Spleen (tissue), 11 donors: ENCODE measurements around the gene PPDPF. TPM values are rescaled to one million over a fixed set of nuclear protein-coding genes. Genes with fewer than 3 reads are reported as not detected.

Experiments used
- DNase-seq: peaks from one replicate; pipeline ENCODE4 v3.0.0-alpha.2; 2020
- H3K27ac ChIP-seq, 8 donors: fragments of 200-600 bp; sonication (generic) in 7 of 8; 1 replicate in 4 of 8; 2 replicates in 4 of 8; pipeline versions ENCODE4 v1.5.0 to v1.8.0; 2016 to 2021; ENCODE audit warnings: inconsistent platforms in 4 of 8, mild to moderate bottlenecking in 4 of 8, moderate library complexity in 1 of 8
- H3K27me3 ChIP-seq, 7 donors: fragments of 200-600 bp; sonication (generic) in 6 of 7; replicated peaks in 1 of 7; 1 replicate in 4 of 7; 2 replicates in 3 of 7; pipeline versions ENCODE4 v1.5.0 to v1.8.0; 2016 to 2021; ENCODE audit warnings: inconsistent platforms in 3 of 7, mild to moderate bottlenecking in 1 of 7
- H3K36me3 ChIP-seq, 6 donors: fragments of 200-600 bp; sonication (generic) in 5 of 6; 1 replicate in 4 of 6; 2 replicates in 2 of 6; pipeline versions ENCODE4 v1.5.0 to v1.8.0; 2016 to 2021; ENCODE audit warnings: inconsistent platforms in 2 of 6
- H3K4me1 ChIP-seq, 6 donors: fragments of 200-600 bp; sonication (generic) in 5 of 6; 1 replicate in 3 of 6; 2 replicates in 3 of 6; pipeline versions ENCODE4 v1.5.0 to v1.8.0; 2016 to 2021; ENCODE audit warnings: inconsistent platforms in 3 of 6
- H3K4me3 ChIP-seq, 8 donors: fragments of 200-600 bp; sonication (generic) in 7 of 8; 1 replicate in 4 of 8; 2 replicates in 4 of 8; pipeline versions ENCODE4 v1.5.0 to v1.8.0; 2016 to 2021; ENCODE audit warnings: inconsistent platforms in 4 of 8, mild to moderate bottlenecking in 4 of 8, moderate library complexity in 2 of 8
- H3K9me3 ChIP-seq, 8 donors: fragments of 200-600 bp; sonication (generic) in 7 of 8; 1 replicate in 4 of 8; 2 replicates in 4 of 8; pipeline versions ENCODE4 v1.5.0 to v1.8.0; 2016 to 2021; ENCODE audit warnings: inconsistent platforms in 4 of 8
- POLR2A ChIP-seq, 3 donors: fragments of 450-650 bp; IDR thresholded peaks; one replicate each; pipeline ENCODE4 v1.5.1; 2017; ENCODE audit warnings: antibody characterized with exemption in 3 of 3, mild to moderate bottlenecking in 1 of 3
- POLR2AphosphoS5 ChIP-seq, 3 donors: sonication (generic); formaldehyde crosslinking; IDR thresholded peaks; one replicate each; pipeline ENCODE4 v1.5.1; 2017; ENCODE audit warnings: antibody characterized with exemption in 3 of 3
- WGBS, 5 donors: extraction: QIAGEN DNeasy Blood & Tissue Kit in 3 of 5; methylation state at CpG; one replicate each; pipeline versions ENCODE4 v1.1.5 to v1.1.7; 2013 to 2018; 5-methylcytosine and 5-hydroxymethylcytosine counted together
- intact Hi-C: fragments of 100-400 bp; cut with DNase I; formaldehyde crosslinking; loops from one replicate; pipeline ENCODE4 v1.15.0; 2023; ENCODE audit warnings: low total_unique reads
- polyA plus RNA-seq, 3 donors: library from polyadenylated mRNA; stranded (reverse); fragments of 200-250 nt; gene quantifications; one replicate each; pipeline ENCODE4 v1.2.1, GENCODE V29; 2013
- total RNA-seq, 7 donors: library from RNA; depleted of rRNA in 3 of 7; stranded (reverse); fragments of >200 nt in 3 of 7; fragmentation: NEBNext Ultra II Directional in 4 of 7; extraction: Animal tissue kit (Norgen Biotek cat#: 25700) in 4 of 7; gene quantifications; one replicate each; pipeline versions ENCODE4 v1.1.0 to v1.2.1, GENCODE V29; 2016 to 2021
- TF ChIP-seq, protein P1 (sequence below), 11 experiments: fragments of 200-600 bp in 7 of 11; fragments of 450-650 bp in 4 of 11; sonication (generic) in 4 of 11; IDR thresholded peaks in 8 of 11; conservative IDR thresholded peaks in 3 of 11; 1 replicate in 7 of 11; 2 replicates in 4 of 11; pipeline versions ENCODE4 v1.4.0 to v1.8.0; 2016 to 2021; ENCODE audit warnings: antibody characterized with exemption in 11 of 11, inconsistent platforms in 4 of 11, mild to moderate bottlenecking in 1 of 11
- donor health status: healthy with polysubstance abuse.
- donor health status: DM: no; HTN: no; CAD: no; lungs with moderate emphysema.
- donor health status: DM: no; HTN: no; CAD: no.
- donor health status: Bipolar disorder and iron deficiency.
- donor health status: healthy.
- donor health status: DM: no; HTN: no; CAD: no.
- donor health status: DM: yes; HTN: yes; CAD: no.

The PPDPF gene
- total and polyA plus RNA-seq, 10 donors, result 68.8 to 275 (median 124) TPM

DNA sequence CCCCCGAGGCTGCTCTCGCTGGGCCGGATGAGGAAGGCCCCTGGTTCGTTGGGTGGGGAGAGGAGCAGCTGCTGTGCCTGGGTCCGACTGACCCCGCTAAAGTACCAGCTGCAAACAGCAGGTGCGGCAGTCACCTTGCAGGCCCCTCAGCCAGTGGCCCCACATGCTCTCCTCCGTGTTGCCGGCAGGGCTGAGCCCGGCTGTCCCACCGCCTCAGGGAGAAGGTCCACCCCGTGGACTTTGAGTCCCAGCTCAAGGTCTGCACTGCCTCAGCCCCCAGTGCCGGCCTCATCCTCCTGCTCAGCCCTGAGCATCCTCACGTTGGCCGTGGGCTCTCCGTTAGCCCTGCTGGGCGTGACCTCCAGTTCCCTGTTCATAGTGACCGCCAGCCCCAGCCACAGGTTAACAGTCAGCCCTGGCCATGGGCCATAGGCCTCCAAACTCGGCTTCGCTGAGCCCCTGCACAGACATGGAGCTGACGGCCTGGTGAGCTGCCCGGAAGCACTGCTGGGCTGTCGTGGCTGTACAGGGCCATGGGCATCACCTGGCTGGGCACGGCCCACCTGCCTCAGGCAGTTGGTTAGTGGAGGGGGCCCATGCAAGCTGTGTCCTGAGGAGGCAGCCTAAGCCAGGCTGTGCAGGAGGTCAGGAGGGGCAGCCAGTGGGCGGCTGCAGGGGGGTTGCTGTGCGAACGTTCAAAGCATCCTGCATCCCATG, 23.8 kb downstream of the PPDPF start:
- peaks cover 0 to 34% (median 4%) of the 10 kb centered on the region in 7 donors for H3K27me3 ChIP-seq
- H3K4me3 ChIP-seq, result no peak overlapping the region
- H3K27ac ChIP-seq, result no peak overlapping the region
- no peak for DNase-seq
- no peaks in the 10 kb centered on the region for H3K36me3 ChIP-seq
- TF ChIP-seq POLR2A (IDR thresholded peaks at IDR 0.05) (no peak), POLR2AphosphoS5 (IDR thresholded peaks at IDR 0.05) (no peak)
- TF ChIP-seq, protein P1, sequence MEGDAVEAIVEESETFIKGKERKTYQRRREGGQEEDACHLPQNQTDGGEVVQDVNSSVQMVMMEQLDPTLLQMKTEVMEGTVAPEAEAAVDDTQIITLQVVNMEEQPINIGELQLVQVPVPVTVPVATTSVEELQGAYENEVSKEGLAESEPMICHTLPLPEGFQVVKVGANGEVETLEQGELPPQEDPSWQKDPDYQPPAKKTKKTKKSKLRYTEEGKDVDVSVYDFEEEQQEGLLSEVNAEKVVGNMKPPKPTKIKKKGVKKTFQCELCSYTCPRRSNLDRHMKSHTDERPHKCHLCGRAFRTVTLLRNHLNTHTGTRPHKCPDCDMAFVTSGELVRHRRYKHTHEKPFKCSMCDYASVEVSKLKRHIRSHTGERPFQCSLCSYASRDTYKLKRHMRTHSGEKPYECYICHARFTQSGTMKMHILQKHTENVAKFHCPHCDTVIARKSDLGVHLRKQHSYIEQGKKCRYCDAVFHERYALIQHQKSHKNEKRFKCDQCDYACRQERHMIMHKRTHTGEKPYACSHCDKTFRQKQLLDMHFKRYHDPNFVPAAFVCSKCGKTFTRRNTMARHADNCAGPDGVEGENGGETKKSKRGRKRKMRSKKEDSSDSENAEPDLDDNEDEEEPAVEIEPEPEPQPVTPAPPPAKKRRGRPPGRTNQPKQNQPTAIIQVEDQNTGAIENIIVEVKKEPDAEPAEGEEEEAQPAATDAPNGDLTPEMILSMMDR (IDR thresholded peaks at IDR 0.05 in 8 of 11, conservative IDR thresholded peaks at IDR 0.05 in 3 of 11), result no peak
- intact Hi-C loops, result no loop called here
- H3K4me1 ChIP-seq, result peaks cover 5 to 90% (median 59%) of the 10 kb centered on the region in 6 donors
- no peaks in the 10 kb centered on the region for H3K9me3 ChIP-seq
- WGBS, 5 donors, result 63 to 85% (median 80%) methylated on average over 17 to 27 of the region's 27 CpGs

- whole genome bisulfite sequencing, 5 donors, result 63 to 80% (median 74%) methylated on average over 7 to 19 of the region's 19 CpGs
- H3K27ac ChIP-seq, result no peak overlapping the region
- intact Hi-C loops, result no loop called here
- H3K4me1 ChIP-seq, result peaks cover 5 to 87% (median 56%) of the 10 kb centered on the region in 6 donors
- no peak for DNase-seq
- H3K27me3 ChIP-seq, result peaks cover 0 to 40% (median 4%) of the 10 kb centered on the region in 7 donors
- TF ChIP-seq POLR2A (IDR thresholded peaks at IDR 0.05), result no peak
- TF ChIP-seq, protein P1 (IDR thresholded peaks at IDR 0.05 in 8 of 11, conservative IDR thresholded peaks at IDR 0.05 in 3 of 11), result no peak
- H3K9me3 ChIP-seq, result no peaks in the 10 kb centered on the region
- no peak overlapping the region for H3K4me3 ChIP-seq
- H3K36me3 ChIP-seq, result no peaks in the 10 kb centered on the region
Measured at GRCh38 chr20:63544958-63545516, 24.5 kb downstream of the PPDPF start.

DNA sequence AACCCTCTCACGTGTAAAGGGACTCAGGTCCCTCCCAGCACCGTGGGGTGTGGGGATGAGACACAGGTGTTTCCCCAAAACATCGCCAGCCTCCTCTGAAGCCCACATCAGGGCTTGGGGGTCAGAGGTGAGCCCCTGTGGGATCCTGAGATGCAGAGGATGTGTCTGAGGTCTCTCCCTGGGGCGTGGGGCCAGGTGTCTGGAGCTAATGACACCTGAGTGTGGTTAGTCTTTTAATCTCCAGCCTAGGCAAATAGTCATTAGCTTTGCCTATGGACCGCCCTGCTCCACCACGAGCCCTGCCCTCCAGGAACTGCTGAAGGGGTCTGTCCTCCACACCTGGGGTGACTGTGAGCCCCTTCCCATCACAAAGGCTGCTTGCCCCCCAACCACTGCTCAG, 25.2 kb downstream of the PPDPF start:
- Histone ChIP-seq H3K27me3 (peaks cover 0 to 42% (median 4%) of the 10 kb centered on the region in 7 donors), H3K4me3 (no peak overlapping the region), H3K36me3 (no peaks in the 10 kb centered on the region), H3K9me3 (no peaks in the 10 kb centered on the region), H3K27ac (no peak overlapping the region), H3K4me1 (peaks cover 5 to 82% (median 56%) of the 10 kb centered on the region in 6 donors)
- no peak for TF ChIP-seq POLR2AphosphoS5 (IDR thresholded peaks at IDR 0.05)
- 31 to 51% (median 46%) methylated on average over 3 to 6 of the region's 6 CpGs for WGBS, 5 donors
- no peak for DNase-seq
- intact Hi-C loops, result no loop called here

GRCh38 chr20:63546256-63546955, 25.8 kb downstream of the PPDPF start:
- H3K4me3 ChIP-seq, result no peak overlapping the region
- peaks cover 0 to 42% (median 4%) of the 10 kb centered on the region in 7 donors for H3K27me3 ChIP-seq
- intact Hi-C loops, result no loop called here
- TF ChIP-seq, protein P1 (IDR thresholded peaks at IDR 0.05 in 8 of 11, conservative IDR thresholded peaks at IDR 0.05 in 3 of 11), result no peak
- no peak for TF ChIP-seq POLR2A (IDR thresholded peaks at IDR 0.05)
- TF ChIP-seq POLR2AphosphoS5 (IDR thresholded peaks at IDR 0.05), result no peak
- no peak for DNase-seq
- H3K9me3 ChIP-seq, result no peaks in the 10 kb centered on the region
- peaks cover 5 to 81% (median 51%) of the 10 kb centered on the region in 6 donors for H3K4me1 ChIP-seq
- no peak overlapping the region for H3K27ac ChIP-seq
- 81 to 86% (median 86%) methylated on average over 15 to 20 of the region's 20 CpGs for WGBS, 5 donors
- no peaks in the 10 kb centered on the region for H3K36me3 ChIP-seq
